H54 (cell line): ENCODE data around the gene DNM1.
"Not testable (repeated sequence)": the region's sequence is repeated elsewhere in the genome, so short reads cannot be mapped to it uniquely, and the experiment has no call there.

Experiments used
- DNase-seq: peaks from one replicate; pipeline ENCODE4 v3.0.0; 2011; ENCODE audit warnings: low spot score, mixed read lengths; ENCODE audit not compliant: insufficient read length
- FAIRE-seq: peaks from 3 replicates; lab custom pipeline; 2011; peaks lifted over from hg19 to GRCh38; lab: Jason Lieb, UNC
- POLR2A ChIP-seq: IDR thresholded peaks from 2 replicates; pipeline ENCODE4 v1.6.1; 2011; ENCODE audit warnings: low read depth, mild to moderate bottlenecking, low read length

The DNM1 gene

DNA sequence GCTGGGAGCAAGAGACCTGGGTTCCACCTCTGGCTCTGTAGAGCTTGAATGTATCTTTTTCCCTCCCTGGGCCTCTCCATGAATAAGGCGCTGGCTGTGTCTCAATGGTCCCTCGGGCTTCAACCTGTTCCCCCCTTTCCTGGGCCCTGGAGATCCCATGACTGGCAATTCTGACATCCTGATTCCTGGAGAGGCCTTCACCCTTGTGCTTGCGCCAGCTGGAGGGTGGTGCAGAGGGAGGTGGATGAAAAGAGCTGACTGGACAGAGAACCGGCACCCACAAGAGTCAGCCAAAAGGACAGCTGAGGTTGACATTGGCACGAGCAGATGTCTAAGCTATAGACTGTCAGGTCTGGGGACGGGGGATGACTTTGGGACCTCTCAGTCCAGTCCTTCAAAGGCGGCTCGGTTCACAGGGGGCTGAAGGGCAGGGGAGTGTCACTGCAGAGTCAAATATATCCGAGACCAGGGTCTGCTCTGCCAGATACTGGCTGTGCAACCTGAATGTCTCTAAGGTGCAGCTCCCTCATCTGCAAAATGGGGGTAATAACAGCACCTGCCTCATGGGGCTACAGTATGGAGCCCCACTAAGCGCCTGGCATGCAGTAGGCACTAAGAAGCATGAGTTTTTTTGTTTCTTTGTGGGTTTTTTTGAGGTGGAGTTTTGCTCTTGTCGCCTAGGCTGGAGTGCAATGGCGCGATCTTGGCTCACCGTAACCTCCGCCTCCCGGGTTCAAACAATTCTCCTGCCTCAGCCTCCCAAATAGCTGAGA is 13.8 kb downstream of the DNM1 start:
- TF ChIP-seq POLR2A = no peak
- FAIRE-seq (no peak), DNase-seq (no peak)

GRCh38 chr9:128218172-128218517 is 15.0 kb downstream of the DNM1 start:
- DNase-seq (no peak), FAIRE-seq (no peak)
- no peak for TF ChIP-seq POLR2A

DNA sequence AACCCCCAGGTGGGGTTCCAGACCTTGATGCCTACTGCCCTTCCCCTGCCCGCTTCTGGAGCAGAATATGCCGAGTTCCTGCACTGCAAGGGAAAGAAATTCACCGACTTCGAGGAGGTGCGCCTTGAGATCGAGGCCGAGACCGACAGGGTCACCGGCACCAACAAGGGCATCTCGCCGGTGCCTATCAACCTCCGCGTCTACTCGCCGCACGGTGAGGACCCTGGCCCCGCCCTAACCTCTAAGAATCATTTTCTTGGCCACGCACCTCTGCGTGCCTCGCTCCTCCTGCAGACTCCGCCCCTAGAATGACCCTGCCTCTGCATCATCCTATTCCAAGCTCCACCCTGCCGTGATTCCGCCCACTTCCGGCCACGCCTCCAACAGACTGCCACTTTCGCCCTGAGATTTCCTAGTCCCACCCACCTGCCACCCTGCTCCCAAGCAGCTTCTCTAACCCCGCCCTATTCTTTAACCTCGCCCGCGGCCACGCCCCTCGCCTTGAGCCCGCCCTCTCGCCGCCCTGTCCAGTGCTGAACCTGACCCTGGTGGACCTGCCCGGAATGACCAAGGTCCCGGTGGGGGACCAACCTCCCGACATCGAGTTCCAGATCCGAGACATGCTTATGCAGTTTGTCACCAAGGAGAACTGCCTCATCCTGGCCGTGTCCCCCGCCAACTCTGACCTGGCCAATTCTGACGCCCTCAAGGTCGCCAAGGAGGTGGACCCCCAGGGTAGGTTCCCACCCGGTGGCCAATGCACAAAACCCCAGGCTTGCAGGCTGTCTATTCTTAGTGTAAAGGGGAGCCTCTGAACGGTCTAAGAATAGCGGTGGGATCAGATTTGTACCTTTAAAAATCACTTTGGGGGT is 15.6 kb downstream of the DNM1 start:
- no peak for TF ChIP-seq POLR2A
- FAIRE-seq (no peak), DNase-seq (peak; percentile 75)

DNA sequence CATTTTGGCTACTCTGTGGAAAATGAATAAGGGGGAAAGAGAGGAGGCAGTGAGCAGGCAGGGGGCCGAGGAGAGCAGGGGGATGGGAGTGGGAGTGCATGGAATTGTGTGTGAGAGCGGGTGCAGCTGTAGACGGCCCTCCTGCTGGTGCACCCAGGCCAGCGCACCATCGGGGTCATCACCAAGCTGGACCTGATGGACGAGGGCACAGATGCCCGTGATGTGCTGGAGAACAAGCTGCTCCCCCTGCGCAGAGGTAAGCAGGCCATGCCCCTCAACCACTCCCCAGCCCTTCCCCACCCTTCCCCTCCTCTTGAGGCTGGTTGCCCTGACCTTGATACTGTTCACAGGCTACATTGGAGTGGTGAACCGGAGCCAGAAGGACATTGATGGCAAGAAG is 16.7 kb downstream of the DNM1 start:
- no peak for FAIRE-seq
- no peak for DNase-seq
- TF ChIP-seq POLR2A = no peak

DNA sequence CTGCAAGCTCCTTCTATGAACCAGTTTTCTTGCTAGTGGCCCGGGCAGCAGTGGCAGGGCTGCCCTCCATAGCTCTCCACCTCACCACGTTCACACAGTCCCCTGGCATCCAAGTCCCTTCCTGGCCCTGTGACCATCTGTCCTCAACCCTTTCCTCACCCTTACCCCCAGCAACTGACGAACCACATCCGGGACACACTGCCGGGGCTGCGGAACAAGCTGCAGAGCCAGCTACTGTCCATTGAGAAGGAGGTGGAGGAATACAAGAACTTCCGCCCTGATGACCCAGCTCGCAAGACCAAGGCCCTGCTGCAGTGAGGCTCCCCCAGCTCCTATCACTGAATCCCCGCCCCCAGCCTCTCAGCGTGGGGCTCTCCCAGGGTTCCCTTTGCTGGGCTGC is 18.8 kb downstream of the DNM1 start:
- FAIRE-seq = no peak

DNA sequence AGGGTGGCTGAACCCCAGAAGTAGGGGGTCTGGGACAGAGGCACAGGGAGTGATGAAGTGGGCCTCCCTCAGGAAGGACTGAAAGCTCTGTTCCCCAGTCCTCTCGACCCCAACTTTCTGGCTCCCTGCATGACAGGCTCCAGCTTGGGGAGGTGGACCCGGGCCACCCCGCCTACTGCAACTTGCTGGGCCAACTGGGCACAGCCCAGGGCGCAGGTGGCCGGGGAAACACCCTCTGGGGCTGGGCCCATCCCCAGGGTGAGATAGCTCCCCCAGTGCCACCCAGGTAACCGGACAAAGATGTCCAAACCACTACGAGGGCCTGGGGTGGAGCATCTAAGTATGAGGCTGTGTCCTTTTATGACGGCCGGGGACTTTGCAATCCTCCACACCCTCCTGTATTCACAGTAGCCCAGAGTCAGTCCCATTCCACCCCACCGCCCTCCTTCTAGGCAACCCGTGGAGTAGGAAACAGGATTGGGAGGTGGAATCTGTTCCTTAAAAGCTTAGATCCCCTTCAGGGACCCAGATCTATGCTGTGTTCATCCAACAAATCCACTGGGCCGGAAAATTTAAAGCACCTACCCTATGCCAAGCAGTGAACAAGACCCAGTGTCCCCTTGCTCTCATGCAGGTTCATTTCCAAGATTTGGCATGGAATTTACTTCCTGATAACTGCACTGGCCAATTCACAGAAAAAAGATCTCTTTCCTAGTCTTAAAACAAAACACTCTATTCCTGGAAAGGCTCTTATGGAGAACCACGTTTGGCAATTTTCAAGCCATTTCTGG is 19.9 kb downstream of the DNM1 start:
- no peak for DNase-seq
- no peak for TF ChIP-seq POLR2A
- FAIRE-seq = no peak

More for the DNA sequence above, 18.8 kb downstream of the DNM1 start:
- no peak for DNase-seq
- TF ChIP-seq POLR2A = no peak

GRCh38 chr9:128224877-128225276 is 21.7 kb downstream of the DNM1 start:
- FAIRE-seq (no peak), DNase-seq (no peak)
- no peak for TF ChIP-seq POLR2A

- DNase-seq (no peak), FAIRE-seq (no peak)
- TF ChIP-seq POLR2A = no peak
Measured at GRCh38 chr9:128225770-128226411, 22.7 kb downstream of the DNM1 start.

- FAIRE-seq (no peak), DNase-seq (no peak)
Measured at GRCh38 chr9:128226412-128226801, 23.2 kb downstream of the DNM1 start.

GRCh38 chr9:128230897-128231296 is 27.7 kb downstream of the DNM1 start:
- FAIRE-seq, DNase-seq: not testable (repeated sequence)

More at GRCh38 chr9:128226412-128226801, 23.2 kb downstream of the DNM1 start:
- TF ChIP-seq POLR2A = no peak

DNA sequence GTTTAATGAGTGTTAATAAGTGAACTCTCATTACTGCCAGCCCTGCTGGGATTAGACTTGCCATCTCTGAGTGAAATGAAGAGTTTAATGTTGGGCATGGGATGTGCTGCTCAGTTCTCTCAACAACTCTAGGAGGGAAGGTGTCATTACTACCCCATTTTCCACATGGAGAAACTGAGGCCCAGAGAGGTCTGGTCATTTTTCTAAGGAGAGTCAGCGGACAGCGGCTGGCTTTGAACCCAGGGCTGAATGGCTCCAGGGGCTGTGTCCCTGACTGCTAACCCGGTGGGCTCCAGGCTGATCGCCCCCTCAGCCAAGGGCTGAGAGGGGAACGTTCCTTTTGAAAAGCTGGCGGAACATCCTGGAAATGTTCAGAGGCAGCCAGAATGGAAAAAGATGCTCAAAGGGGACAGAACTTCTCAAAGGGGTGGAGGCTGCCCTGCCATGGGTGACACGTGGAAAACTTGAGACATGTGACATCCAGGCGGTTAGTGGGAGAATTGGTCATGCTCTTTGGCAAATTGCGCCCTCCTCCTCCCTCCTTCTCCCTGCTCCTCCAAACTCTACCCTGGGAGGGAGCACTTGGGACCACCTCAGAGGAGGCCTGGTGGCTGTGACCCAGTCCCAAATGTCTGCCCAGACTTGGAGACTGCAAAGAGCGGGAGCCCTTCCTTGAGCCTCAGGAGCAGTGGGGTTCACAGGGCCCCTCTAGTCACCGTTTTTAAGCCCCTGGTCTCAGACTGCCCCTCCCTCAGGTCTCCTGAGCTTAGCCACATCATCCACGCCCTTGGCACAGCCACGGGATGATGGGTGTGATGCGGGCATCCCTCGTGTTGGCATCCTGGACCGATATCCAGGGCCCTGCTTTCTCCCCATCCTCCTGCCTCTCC is 28.7 kb downstream of the DNM1 start:
- DNase-seq = no peak
- no peak for TF ChIP-seq POLR2A
- FAIRE-seq = no peak

DNA sequence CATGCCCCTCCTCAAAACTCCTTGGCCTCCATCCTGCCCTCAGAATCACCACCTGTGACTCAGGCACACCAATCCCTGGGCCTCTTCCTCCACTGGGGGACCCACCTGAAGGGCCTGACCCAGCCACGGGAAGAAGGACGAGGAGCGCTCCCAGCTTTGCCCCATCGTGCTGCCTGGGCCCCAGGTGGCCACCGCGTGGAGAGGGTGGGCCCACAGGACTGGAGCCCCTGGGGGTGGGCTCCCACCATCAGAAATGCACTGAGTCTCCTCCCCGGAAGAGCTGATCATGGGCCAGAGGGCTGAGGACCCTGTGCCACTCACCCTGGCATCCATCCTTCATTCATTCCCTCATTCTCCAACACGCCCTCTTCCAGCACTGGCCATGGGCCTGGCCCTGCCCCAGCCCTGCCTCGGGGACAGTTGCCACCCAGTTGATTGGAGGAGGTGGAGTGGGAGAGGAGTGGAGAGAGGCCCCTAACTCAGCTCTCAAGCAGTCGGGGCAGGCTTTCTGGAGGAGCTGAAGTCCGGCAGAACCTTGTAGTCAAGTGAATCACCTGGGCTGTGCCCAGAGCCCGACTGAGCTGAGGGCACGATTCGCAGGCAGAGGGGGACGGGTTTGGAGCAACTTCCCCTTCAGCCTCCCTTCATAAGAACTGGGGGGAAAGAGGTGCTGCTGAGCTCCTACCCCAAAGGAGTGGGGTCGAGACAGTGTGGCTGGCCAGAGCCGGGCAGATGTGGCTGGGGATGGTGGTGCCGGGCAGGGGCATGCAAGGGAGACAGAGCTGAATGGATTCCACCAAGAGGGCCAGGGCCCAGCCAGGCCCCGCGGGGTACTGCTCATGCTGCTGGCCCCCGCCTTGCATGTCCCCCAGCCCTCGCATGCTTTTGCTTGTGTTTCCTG is 29.6 kb downstream of the DNM1 start:
- FAIRE-seq (no peak), DNase-seq (no peak)
- no peak for TF ChIP-seq POLR2A
